ENCODE results near the gene PDGFD.

Gene PDGFD

GRCh38 chr11:103903621-103904323 lies 260.2 kb downstream of the PDGFD start:
- no peak for DNase-seq

- DNase-seq, result no peak
These were observed 261.0 kb downstream of the PDGFD start for GRCh38 chr11:103902994-103903393.

GRCh38 chr11:103901656-103902055 lies 262.3 kb downstream of the PDGFD start:
- DNase-seq, result no peak

GRCh38 chr11:103898577-103899336 lies 265.2 kb downstream of the PDGFD start:
- DNase-seq, result no peak

- DNase-seq, result no peak
These were observed 265.9 kb downstream of the PDGFD start for GRCh38 chr11:103898065-103898464.

- no peak for DNase-seq
These were observed 266.6 kb downstream of the PDGFD start for GRCh38 chr11:103897160-103897936.

GRCh38 chr11:103895106-103895505 lies 268.8 kb downstream of the PDGFD start:
- no peak for DNase-seq

- DNase-seq, result no peak
These were observed 269.3 kb downstream of the PDGFD start for GRCh38 chr11:103894673-103895072.

GRCh38 chr11:103894034-103894433 lies 269.9 kb downstream of the PDGFD start:
- DNase-seq, result no peak

- DNase-seq, result no peak
These were observed 270.6 kb downstream of the PDGFD start for GRCh38 chr11:103893371-103893770.

GRCh38 chr11:103892603-103893002 lies 271.3 kb downstream of the PDGFD start:
- DNase-seq, result no peak

GRCh38 chr11:103890654-103891053 lies 273.3 kb downstream of the PDGFD start:
- DNase-seq, result no peak

- DNase-seq, result no peak
These were observed 274.3 kb downstream of the PDGFD start for GRCh38 chr11:103889679-103890078.

- no peak for DNase-seq
These were observed 275.4 kb downstream of the PDGFD start for GRCh38 chr11:103888541-103888951.

- peak; percentile 3 for DNase-seq
These were observed 276.8 kb downstream of the PDGFD start for GRCh38 chr11:103887001-103887658.

- no peak for DNase-seq
These were observed 280.1 kb downstream of the PDGFD start for GRCh38 chr11:103883856-103884255.

- DNase-seq, result no peak
These were observed 280.7 kb downstream of the PDGFD start for GRCh38 chr11:103883291-103883690.

GRCh38 chr11:103881584-103881983 lies 282.4 kb downstream of the PDGFD start:
- DNase-seq, result no peak

- DNase-seq, result no peak
These were observed 283.0 kb downstream of the PDGFD start for GRCh38 chr11:103880968-103881367.

GRCh38 chr11:103878646-103879045 lies 285.3 kb downstream of the PDGFD start:
- DNase-seq, result no peak

- DNase-seq, result no peak
These were observed 286.7 kb downstream of the PDGFD start for GRCh38 chr11:103877221-103877620.

GRCh38 chr11:103875855-103876510 lies 288.0 kb downstream of the PDGFD start:
- no peak for DNase-seq

- DNase-seq, result no peak
These were observed 291.2 kb downstream of the PDGFD start for GRCh38 chr11:103872748-103873147.
